ENCODE data around the gene NDRG4.

- no peak for TF ChIP-seq CTCF (conservative IDR thresholded peaks at IDR 0.05)
- no peak for TF ChIP-seq EZH2 (IDR thresholded peaks at IDR 0.05; ENCODE audit: low read depth)
Measured at GRCh38 chr16:58485184-58485887, 14.6 kb upstream of the NDRG4 start.
